ENCODE results near the gene TLE6. TPM values are rescaled to one million over a fixed set of nuclear protein-coding genes. Genes with fewer than 3 reads are reported as not detected.
A peak's percentile ranks its signal among the peaks of the same experiment; 100 is the strongest.

TLE6 gene
- 0.15 TPM for polyA plus RNA-seq (2012; ENCODE audit: insufficient read length, low read depth)

DNA sequence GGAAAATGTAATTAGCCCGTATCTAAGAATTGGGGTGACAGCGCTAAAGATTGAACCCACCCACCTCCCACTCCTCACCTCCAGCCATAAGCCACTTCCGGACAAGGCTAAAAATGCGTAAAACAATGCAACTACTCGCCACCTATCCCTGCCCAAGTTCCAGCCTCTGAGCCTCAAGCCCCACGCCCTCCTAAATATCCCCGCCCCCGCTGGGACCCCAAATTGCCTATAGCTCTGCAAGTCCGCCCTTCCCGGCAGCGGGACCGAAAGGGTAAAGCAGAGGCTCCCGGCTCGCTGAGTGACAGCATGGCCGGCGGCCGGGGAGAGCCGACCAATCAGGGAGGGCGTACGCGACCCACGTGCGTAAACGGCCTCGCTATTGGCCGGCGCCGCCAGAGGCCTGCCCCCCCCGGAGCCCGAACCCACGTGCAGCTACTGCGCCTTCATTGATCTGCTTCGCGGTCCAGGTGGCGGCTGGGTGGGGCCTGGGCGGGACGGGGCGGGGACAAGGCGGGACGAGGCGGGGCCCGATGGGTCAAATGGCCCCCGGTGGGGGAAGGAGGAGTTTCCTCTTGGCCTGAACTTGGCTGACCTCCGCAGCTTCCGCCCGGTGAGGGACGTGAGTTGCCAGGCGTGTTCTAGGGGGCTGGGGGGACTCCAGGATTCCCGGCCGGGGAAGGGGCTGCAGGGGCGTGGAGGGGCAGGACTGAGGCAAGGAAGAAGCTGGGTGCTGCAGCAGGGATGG is at the start of gene TLE6:
Gene TLE6 (plus strand): TSS at position 564 of the 745 bp plus-strand sequence. CDS start 670 bp downstream, outside the sequence.
- TF ChIP-seq SIN3A (IDR thresholded peaks at IDR 0.05; ENCODE audit: borderline replicate concordance, insufficient read depth, low read length) = 0 out of 2 replicates have a peak, but pooled peaks have one; percentile 13
- TF ChIP-seq, protein P1, sequence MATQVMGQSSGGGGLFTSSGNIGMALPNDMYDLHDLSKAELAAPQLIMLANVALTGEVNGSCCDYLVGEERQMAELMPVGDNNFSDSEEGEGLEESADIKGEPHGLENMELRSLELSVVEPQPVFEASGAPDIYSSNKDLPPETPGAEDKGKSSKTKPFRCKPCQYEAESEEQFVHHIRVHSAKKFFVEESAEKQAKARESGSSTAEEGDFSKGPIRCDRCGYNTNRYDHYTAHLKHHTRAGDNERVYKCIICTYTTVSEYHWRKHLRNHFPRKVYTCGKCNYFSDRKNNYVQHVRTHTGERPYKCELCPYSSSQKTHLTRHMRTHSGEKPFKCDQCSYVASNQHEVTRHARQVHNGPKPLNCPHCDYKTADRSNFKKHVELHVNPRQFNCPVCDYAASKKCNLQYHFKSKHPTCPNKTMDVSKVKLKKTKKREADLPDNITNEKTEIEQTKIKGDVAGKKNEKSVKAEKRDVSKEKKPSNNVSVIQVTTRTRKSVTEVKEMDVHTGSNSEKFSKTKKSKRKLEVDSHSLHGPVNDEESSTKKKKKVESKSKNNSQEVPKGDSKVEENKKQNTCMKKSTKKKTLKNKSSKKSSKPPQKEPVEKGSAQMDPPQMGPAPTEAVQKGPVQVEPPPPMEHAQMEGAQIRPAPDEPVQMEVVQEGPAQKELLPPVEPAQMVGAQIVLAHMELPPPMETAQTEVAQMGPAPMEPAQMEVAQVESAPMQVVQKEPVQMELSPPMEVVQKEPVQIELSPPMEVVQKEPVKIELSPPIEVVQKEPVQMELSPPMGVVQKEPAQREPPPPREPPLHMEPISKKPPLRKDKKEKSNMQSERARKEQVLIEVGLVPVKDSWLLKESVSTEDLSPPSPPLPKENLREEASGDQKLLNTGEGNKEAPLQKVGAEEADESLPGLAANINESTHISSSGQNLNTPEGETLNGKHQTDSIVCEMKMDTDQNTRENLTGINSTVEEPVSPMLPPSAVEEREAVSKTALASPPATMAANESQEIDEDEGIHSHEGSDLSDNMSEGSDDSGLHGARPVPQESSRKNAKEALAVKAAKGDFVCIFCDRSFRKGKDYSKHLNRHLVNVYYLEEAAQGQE (IDR thresholded peaks at IDR 0.05; ENCODE audit: insufficient read depth in 1 of 2, low read depth in 2 of 2, low read length in 2 of 2) = no peak

DNA sequence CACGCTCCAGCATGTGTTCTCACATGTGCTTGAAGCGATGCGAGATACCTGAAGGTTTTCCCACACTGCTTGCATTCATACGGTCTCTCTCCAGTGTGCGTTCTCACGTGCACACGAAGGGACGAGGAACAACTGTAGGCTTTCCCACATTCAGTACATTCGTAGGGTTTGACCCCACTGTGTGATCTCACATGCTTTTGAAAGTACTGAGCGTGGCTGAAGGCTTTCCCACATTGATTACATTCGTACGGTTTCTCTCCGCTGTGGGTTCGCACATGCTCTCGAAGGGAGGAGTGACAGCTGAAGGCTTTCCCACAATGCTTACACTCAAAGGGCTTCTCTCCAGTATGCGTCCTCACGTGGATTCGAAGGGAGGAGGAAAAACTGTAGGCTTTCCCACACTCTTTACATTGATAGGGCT is 43.9 kb upstream of the TLE6 start:
- no peak for TF ChIP-seq SIN3A (IDR thresholded peaks at IDR 0.05; ENCODE audit: borderline replicate concordance, insufficient read depth, low read length)
- TF ChIP-seq POLR2AphosphoS5 (IDR thresholded peaks at IDR 0.05; ENCODE audit: low read depth, low read length) = no peak
- no peak for TF ChIP-seq TAF1 (IDR thresholded peaks at IDR 0.05; ENCODE audit: borderline replicate concordance, insufficient read depth, low read length)
- TF ChIP-seq, protein P1 (IDR thresholded peaks at IDR 0.05; ENCODE audit: insufficient read depth in 1 of 2, low read depth in 2 of 2, low read length in 2 of 2) = no peak
- TF ChIP-seq FOXP2 (optimal IDR thresholded peaks at IDR 0.05; ENCODE audit: borderline replicate concordance, extremely low read depth, extremely low read length, insufficient read depth) = no peak

DNA sequence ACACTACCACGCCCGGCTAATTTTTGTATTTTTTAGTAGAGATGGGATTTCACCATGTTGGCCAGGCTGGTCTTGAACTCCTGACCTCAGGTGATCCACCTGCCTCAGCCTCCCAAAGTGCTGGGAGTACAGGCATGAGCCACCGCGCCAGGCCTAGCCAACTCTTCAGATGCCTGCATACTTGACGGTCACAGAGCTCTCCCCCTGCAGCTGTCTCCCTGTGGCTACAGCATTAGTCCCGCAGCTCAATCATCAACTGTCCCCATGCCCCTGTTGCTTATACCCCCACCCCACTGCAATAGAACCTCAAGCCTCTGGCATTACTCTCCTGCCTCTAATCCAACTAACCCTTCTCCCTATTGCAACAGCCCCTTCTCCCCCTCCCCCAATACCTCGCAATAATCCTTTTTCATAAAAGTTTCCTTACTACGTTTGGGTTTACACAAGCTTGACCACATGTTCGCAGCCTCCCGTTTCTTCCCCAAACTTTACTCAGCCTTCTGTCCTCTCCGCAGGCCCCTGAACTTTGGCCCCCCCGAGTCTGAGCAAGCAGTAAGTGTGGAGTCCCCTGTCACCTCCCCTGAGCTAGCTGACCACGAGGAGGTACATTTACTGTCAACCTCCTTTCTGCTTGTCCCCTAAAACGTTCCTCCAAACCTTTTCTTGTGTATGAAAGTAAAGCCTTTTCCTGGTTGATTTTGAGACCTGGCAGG is 34.3 kb upstream of the TLE6 start:
- TF ChIP-seq SIN3A (IDR thresholded peaks at IDR 0.05; ENCODE audit: borderline replicate concordance, insufficient read depth, low read length) (no peak), FOXP2 (optimal IDR thresholded peaks at IDR 0.05; ENCODE audit: borderline replicate concordance, extremely low read depth, extremely low read length, insufficient read depth) (no peak), TAF1 (IDR thresholded peaks at IDR 0.05; ENCODE audit: borderline replicate concordance, insufficient read depth, low read length) (no peak), POLR2AphosphoS5 (IDR thresholded peaks at IDR 0.05; ENCODE audit: low read depth, low read length) (no peak)
- TF ChIP-seq, protein P1 (IDR thresholded peaks at IDR 0.05; ENCODE audit: insufficient read depth in 1 of 2, low read depth in 2 of 2, low read length in 2 of 2) = no peak

DNA sequence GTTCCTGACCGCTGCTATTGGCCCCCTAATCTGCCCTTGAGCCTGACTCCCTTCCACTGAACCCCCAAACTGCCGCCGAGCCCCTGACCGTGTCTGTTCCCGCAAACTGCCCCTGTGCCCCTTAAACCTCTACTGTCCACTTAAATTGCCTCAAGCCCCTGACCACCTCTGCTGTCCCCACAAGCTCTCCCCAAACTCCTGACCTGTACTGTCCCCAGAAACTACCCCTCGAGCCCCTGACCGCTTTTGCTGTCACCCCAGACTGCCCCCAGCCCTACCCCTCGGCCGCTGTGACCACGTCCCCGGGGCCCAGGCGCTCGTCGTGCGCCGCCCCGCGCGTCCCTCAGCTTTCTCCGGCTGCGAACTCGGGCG is 33.0 kb upstream of the TLE6 start:
- no peak for TF ChIP-seq SIN3A (IDR thresholded peaks at IDR 0.05; ENCODE audit: borderline replicate concordance, insufficient read depth, low read length)
- TF ChIP-seq FOXP2 (optimal IDR thresholded peaks at IDR 0.05; ENCODE audit: borderline replicate concordance, extremely low read depth, extremely low read length, insufficient read depth) = no peak
- no peak for TF ChIP-seq POLR2AphosphoS5 (IDR thresholded peaks at IDR 0.05; ENCODE audit: low read depth, low read length)
- TF ChIP-seq, protein P1 (IDR thresholded peaks at IDR 0.05; ENCODE audit: insufficient read depth in 1 of 2, low read depth in 2 of 2, low read length in 2 of 2) = no peak
- no peak for TF ChIP-seq TAF1 (IDR thresholded peaks at IDR 0.05; ENCODE audit: borderline replicate concordance, insufficient read depth, low read length)

All from PFSK-1 (cell line).